Fibroblast of lung (primary cell): ENCODE results near the gene PRG2.

Source experiments
- CTCF ChIP-seq, 2 donors: IDR thresholded peaks in 1 of 2; conservative IDR thresholded peaks in 1 of 2; 1 replicate in 1 of 2; 2 replicates in 1 of 2; pipeline ENCODE4 v1.5.1; 2011 to 2012; ENCODE audit warnings: low read length in 2 of 2, control low read depth in 1 of 2, inconsistent platforms in 1 of 2, low read depth in 1 of 2, mild to moderate bottlenecking in 1 of 2
- EZH2 ChIP-seq: IDR thresholded peaks from 2 replicates; pipeline ENCODE4 v1.5.1; 2012; ENCODE audit warnings: low read length, control low read depth, mild to moderate bottlenecking; ENCODE audit errors: missing control alignments

DNA sequence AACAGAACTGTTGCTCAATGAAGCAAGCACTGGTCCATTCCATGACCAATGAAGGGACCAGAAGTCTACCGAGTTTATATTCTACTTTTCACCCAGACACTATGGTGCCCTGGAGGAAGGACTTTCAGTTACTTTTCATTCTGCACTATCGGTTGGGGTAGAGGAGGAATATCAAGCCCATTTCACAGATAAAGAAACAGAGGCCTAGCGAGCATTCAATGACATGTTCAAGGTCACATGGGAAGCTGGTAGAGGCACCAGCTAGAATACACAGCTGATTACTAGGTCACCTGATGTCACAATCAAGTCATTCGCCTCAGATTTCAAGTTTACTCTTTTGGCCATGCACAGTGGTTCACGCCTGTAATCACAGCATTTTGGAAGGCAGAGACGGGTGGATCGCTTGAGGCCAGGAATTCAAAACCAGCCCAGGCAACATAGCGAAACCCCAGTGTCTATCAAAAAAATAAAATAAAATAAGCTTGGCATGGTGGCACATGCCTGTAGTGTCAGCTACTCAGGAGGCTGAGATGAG is 17.6 kb upstream of the PRG2 start:
- TF ChIP-seq CTCF (conservative IDR thresholded peaks at IDR 0.05 in 1 of 2, IDR thresholded peaks at IDR 0.05 in 1 of 2; ENCODE audit: low read depth in 1 of 2, low read length in 2 of 2) = no peak
- no peak for TF ChIP-seq EZH2
